HepG2 (cell line): ENCODE data around the gene EMC9. TPM values are rescaled to one million over a fixed set of nuclear protein-coding genes. Genes with fewer than 3 reads are reported as not detected.

Source experiments
- ELF4 ChIP-seq: sonication (generic); formaldehyde crosslinking; IDR thresholded peaks from 2 replicates; pipeline ENCODE4 v1.5.0; 2020; ENCODE audit warnings: missing genetic modification reagents, mild to moderate bottlenecking, moderate library complexity, borderline replicate concordance
- FLYWCH1 ChIP-seq: sonication (generic); formaldehyde crosslinking; IDR thresholded peaks from 2 replicates; pipeline ENCODE4 v1.8.1; 2023; ENCODE audit warnings: mild to moderate bottlenecking, missing genetic modification reagents
- KAT7 ChIP-seq: IDR thresholded peaks from 2 replicates; pipeline ENCODE4 v1.6.1; 2018; ENCODE audit warnings: borderline replicate concordance, missing compliant biosample characterization
- KMT2B ChIP-seq: IDR thresholded peaks from 2 replicates; pipeline ENCODE4 v1.6.1; 2016; ENCODE audit warnings: missing genetic modification reagents, missing compliant biosample characterization
- MTA3 ChIP-seq: sonication (generic); formaldehyde crosslinking; IDR thresholded peaks from 2 replicates; pipeline ENCODE4 v1.4.0; 2020; ENCODE audit warnings: missing genetic modification reagents
- NONO ChIP-seq, 2 experiments: fragments of 450-650 bp in 1 of 2; sonication (generic) in 1 of 2; formaldehyde crosslinking in 1 of 2; IDR thresholded peaks in 1 of 2; conservative IDR thresholded peaks in 1 of 2; 2 replicates each; pipeline versions ENCODE4 v1.6.1 to v1.8.0; 2017 to 2022; ENCODE audit warnings: mild to moderate bottlenecking in 1 of 2, missing genetic modification reagents in 1 of 2, moderate library complexity in 1 of 2
- RBM39 ChIP-seq: fragments of 200-400 bp; formaldehyde crosslinking; IDR thresholded peaks from one replicate; pipeline ENCODE4 v1.6.1; 2018; ENCODE audit warnings: antibody characterized with exemption, mild to moderate bottlenecking, low read depth, low read length; ENCODE audit not compliant: poor library complexity, severe bottlenecking
- SRF ChIP-seq: IDR thresholded peaks from 2 replicates; pipeline ENCODE4 v1.6.1; 2011; ENCODE audit warnings: mild to moderate bottlenecking, low read depth, low read length, moderate library complexity
- ZFP36L1 ChIP-seq: sonication (generic); formaldehyde crosslinking; IDR thresholded peaks from 2 replicates; pipeline ENCODE4 v1.8.0; 2022; ENCODE audit warnings: mild to moderate bottlenecking, missing genetic modification reagents, moderate library complexity
- ZNF260 ChIP-seq: sonication (generic); formaldehyde crosslinking; IDR thresholded peaks from 2 replicates; pipeline ENCODE4 v1.4.0; 2020; ENCODE audit warnings: missing genetic modification reagents, low read depth, mild to moderate bottlenecking, borderline replicate concordance
- ZNF274 ChIP-seq: sonication (generic); formaldehyde crosslinking; IDR thresholded peaks from 2 replicates; pipeline ENCODE4 v1.5.1; 2020; ENCODE audit warnings: mild to moderate bottlenecking, missing genetic modification reagents
- ZNF619 ChIP-seq: sonication (generic); formaldehyde crosslinking; IDR thresholded peaks from 2 replicates; pipeline ENCODE4 v1.4.0; 2020; ENCODE audit warnings: mild to moderate bottlenecking, missing genetic modification reagents
- ZNF672 ChIP-seq: sonication (generic); formaldehyde crosslinking; IDR thresholded peaks from 2 replicates; pipeline ENCODE4 v1.8.1; 2022; ENCODE audit warnings: missing genetic modification reagents
- polyA plus RNA-seq, 8 experiments: library from polyadenylated mRNA; depleted of rRNA in 3 of 8; stranded (reverse) in 7 of 8; unstranded in 1 of 8; fragments of >200 nt; fragmentation: Illumina TruSeq in 4 of 8; extraction: Trizol in 4 of 8; gene quantifications; 2 replicates each; pipeline versions ENCODE4 v1.2.1 to v1.2.3, GENCODE V29; 2011 to 2016; ENCODE audit warnings: low read depth in 4 of 8, missing spikeins in 1 of 8, mixed read lengths in 1 of 8; ENCODE audit not compliant: insufficient read depth in 1 of 8
- total RNA-seq, 5 experiments: library from RNA; depleted of rRNA; stranded (reverse); fragments of >200 nt; fragmentation: Illumina TruSeq; extraction: Trizol; gene quantifications; 2 replicates each; pipeline ENCODE4 v1.2.3, GENCODE V29; 2016; ENCODE audit warnings: low read depth in 1 of 5
- TF ChIP-seq, protein P1 (sequence below), 2 experiments: IDR thresholded peaks; 2 replicates each; pipeline ENCODE4 v1.6.1; 2011 to 2012; ENCODE audit warnings: low read length in 2 of 2, borderline replicate concordance in 1 of 2, low read depth in 1 of 2, mild to moderate bottlenecking in 1 of 2, moderate library complexity in 1 of 2
- TF ChIP-seq, protein P2 (sequence below), 2 experiments: sonication (generic) in 1 of 2; formaldehyde crosslinking in 1 of 2; IDR thresholded peaks; 2 replicates each; pipeline versions ENCODE4 v1.4.0 to v1.6.1; 2016 to 2020; ENCODE audit warnings: borderline replicate concordance in 1 of 2, low read depth in 1 of 2, mild to moderate bottlenecking in 1 of 2, missing genetic modification reagents in 1 of 2
- TF ChIP-seq, protein P3 (sequence below): sonication (generic); formaldehyde crosslinking; IDR thresholded peaks from 2 replicates; pipeline ENCODE4 v1.4.0; 2020; ENCODE audit warnings: missing genetic modification reagents
- TF ChIP-seq, protein P4 (sequence below): conservative IDR thresholded peaks from 2 replicates; pipeline ENCODE4 v1.6.1; 2018; ENCODE audit warnings: missing genetic modification reagents

EMC9 gene
- total and polyA plus RNA-seq, 2 of the 13 experiments (the other 11 are each of a cell fraction or from before 2014, with no cell fraction given), result 60.5 to 78.7 TPM

DNA sequence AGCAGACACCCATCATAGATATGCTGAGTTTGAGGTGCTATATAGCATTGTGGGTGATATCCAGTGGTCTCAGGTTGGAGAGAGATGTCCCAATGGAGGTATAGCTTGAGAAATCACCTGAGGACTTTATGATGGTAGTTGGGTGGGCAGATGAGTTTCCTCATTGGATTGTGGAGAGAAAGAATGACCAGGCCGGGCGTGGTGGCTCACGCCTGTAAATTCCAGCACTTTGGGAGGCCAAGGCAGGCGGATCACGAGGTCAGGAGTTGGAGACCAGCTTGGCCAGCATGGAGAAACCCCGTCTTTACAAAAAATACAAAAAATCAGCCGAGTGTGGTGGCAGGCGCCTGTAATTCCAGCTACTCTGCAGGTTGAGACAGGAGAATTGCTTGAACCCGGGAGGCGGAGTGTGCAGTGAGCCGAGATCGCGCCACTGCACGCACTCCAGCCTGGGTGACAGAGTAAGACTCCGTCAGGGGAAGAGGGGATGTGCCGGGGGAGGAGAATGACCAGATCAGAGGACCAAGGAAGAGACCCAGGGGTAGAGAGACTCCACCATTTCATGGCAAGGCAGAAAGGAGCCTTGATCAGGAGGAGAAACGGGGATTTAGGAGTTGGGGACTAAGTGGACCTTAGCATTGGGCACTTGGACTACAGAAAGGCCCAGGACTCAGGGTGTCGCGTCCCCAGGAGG is 48.0 kb downstream of the EMC9 start (continued):
- TF ChIP-seq, protein P1, sequence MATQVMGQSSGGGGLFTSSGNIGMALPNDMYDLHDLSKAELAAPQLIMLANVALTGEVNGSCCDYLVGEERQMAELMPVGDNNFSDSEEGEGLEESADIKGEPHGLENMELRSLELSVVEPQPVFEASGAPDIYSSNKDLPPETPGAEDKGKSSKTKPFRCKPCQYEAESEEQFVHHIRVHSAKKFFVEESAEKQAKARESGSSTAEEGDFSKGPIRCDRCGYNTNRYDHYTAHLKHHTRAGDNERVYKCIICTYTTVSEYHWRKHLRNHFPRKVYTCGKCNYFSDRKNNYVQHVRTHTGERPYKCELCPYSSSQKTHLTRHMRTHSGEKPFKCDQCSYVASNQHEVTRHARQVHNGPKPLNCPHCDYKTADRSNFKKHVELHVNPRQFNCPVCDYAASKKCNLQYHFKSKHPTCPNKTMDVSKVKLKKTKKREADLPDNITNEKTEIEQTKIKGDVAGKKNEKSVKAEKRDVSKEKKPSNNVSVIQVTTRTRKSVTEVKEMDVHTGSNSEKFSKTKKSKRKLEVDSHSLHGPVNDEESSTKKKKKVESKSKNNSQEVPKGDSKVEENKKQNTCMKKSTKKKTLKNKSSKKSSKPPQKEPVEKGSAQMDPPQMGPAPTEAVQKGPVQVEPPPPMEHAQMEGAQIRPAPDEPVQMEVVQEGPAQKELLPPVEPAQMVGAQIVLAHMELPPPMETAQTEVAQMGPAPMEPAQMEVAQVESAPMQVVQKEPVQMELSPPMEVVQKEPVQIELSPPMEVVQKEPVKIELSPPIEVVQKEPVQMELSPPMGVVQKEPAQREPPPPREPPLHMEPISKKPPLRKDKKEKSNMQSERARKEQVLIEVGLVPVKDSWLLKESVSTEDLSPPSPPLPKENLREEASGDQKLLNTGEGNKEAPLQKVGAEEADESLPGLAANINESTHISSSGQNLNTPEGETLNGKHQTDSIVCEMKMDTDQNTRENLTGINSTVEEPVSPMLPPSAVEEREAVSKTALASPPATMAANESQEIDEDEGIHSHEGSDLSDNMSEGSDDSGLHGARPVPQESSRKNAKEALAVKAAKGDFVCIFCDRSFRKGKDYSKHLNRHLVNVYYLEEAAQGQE (IDR thresholded peaks at IDR 0.05; ENCODE audit: borderline replicate concordance in 1 of 2, low read depth in 1 of 2, low read length in 2 of 2), result no peak
- TF ChIP-seq, protein P2, sequence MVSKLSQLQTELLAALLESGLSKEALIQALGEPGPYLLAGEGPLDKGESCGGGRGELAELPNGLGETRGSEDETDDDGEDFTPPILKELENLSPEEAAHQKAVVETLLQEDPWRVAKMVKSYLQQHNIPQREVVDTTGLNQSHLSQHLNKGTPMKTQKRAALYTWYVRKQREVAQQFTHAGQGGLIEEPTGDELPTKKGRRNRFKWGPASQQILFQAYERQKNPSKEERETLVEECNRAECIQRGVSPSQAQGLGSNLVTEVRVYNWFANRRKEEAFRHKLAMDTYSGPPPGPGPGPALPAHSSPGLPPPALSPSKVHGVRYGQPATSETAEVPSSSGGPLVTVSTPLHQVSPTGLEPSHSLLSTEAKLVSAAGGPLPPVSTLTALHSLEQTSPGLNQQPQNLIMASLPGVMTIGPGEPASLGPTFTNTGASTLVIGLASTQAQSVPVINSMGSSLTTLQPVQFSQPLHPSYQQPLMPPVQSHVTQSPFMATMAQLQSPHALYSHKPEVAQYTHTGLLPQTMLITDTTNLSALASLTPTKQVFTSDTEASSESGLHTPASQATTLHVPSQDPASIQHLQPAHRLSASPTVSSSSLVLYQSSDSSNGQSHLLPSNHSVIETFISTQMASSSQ (IDR thresholded peaks at IDR 0.05; ENCODE audit: low read depth), result no peak
- TF ChIP-seq, protein P2 (CRISPR knock-in tag; IDR thresholded peaks at IDR 0.05; ENCODE audit: borderline replicate concordance), result no peak
- no peak for TF ChIP-seq RBM39
- 0 out of 2 replicates have a peak, but pooled peaks have one; percentile 47 for TF ChIP-seq ZNF260 (CRISPR knock-in tag)
- TF ChIP-seq ELF4, result no peak
- 0 out of 2 replicates have a peak, but pooled peaks have one; percentile 54 for TF ChIP-seq MTA3 (CRISPR knock-in tag)
- no peak for TF ChIP-seq ZFP36L1 (CRISPR knock-in tag)
- TF ChIP-seq, protein P3, sequence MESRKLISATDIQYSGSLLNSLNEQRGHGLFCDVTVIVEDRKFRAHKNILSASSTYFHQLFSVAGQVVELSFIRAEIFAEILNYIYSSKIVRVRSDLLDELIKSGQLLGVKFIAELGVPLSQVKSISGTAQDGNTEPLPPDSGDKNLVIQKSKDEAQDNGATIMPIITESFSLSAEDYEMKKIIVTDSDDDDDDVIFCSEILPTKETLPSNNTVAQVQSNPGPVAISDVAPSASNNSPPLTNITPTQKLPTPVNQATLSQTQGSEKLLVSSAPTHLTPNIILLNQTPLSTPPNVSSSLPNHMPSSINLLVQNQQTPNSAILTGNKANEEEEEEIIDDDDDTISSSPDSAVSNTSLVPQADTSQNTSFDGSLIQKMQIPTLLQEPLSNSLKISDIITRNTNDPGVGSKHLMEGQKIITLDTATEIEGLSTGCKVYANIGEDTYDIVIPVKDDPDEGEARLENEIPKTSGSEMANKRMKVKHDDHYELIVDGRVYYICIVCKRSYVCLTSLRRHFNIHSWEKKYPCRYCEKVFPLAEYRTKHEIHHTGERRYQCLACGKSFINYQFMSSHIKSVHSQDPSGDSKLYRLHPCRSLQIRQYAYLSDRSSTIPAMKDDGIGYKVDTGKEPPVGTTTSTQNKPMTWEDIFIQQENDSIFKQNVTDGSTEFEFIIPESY (CRISPR knock-in tag), result peak; percentile 72; the same call in 1 of the 2 replicates
- no peak for TF ChIP-seq NONO (IDR thresholded peaks at IDR 0.05)
- TF ChIP-seq NONO (CRISPR knock-in tag; conservative IDR thresholded peaks at IDR 0.05), result no peak
- no peak for TF ChIP-seq KAT7
- no peak for TF ChIP-seq ZNF274
- TF ChIP-seq, protein P4, sequence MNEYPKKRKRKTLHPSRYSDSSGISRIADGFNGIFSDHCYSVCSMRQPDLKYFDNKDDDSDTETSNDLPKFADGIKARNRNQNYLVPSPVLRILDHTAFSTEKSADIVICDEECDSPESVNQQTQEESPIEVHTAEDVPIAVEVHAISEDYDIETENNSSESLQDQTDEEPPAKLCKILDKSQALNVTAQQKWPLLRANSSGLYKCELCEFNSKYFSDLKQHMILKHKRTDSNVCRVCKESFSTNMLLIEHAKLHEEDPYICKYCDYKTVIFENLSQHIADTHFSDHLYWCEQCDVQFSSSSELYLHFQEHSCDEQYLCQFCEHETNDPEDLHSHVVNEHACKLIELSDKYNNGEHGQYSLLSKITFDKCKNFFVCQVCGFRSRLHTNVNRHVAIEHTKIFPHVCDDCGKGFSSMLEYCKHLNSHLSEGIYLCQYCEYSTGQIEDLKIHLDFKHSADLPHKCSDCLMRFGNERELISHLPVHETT, result no peak
- no peak for TF ChIP-seq ZNF672 (CRISPR knock-in tag)
- no peak; the same call in 1 of the 2 replicates for TF ChIP-seq ZNF619 (CRISPR knock-in tag)
- TF ChIP-seq SRF, result no peak
- TF ChIP-seq FLYWCH1 (CRISPR knock-in tag), result no peak
- TF ChIP-seq KMT2B (CRISPR knock-in tag), result no peak
